Glutamatergic neuron (in vitro differentiated cells): ENCODE results near the gene MC1R. TPM values are rescaled to one million over a fixed set of nuclear protein-coding genes. Genes with fewer than 3 reads are reported as not detected.
A peak's percentile ranks its signal among the peaks of the same experiment; 100 is the strongest.

Experiments
- DNase-seq: peaks from one replicate; pipeline ENCODE4 v3.0.0; 2022
- H3K27ac Mint-ChIP-seq: one replicate; pipeline ENCODE4 v1.8.0; 2020; ENCODE audit warnings: mild to moderate bottlenecking, mixed read lengths, inconsistent platforms; ENCODE audit not compliant: unreplicated experiment
- H3K27me3 Mint-ChIP-seq: one replicate; pipeline ENCODE4 v1.8.0; 2020; ENCODE audit warnings: mild to moderate bottlenecking, moderate library complexity, mixed read lengths, inconsistent platforms; ENCODE audit not compliant: unreplicated experiment
- H3K36me3 Mint-ChIP-seq: one replicate; pipeline ENCODE4 v1.8.0; 2020; ENCODE audit warnings: mild to moderate bottlenecking, mixed read lengths, inconsistent platforms; ENCODE audit not compliant: unreplicated experiment
- H3K4me1 Mint-ChIP-seq: one replicate; pipeline ENCODE4 v1.8.0; 2020; ENCODE audit warnings: mild to moderate bottlenecking, low read depth, mixed read lengths, inconsistent platforms; ENCODE audit not compliant: unreplicated experiment
- H3K4me3 Mint-ChIP-seq: one replicate; pipeline ENCODE4 v1.8.0; 2020; ENCODE audit warnings: mild to moderate bottlenecking, mixed read lengths, inconsistent platforms; ENCODE audit not compliant: unreplicated experiment
- H3K9me3 Mint-ChIP-seq: one replicate; pipeline ENCODE4 v1.8.0; 2020; ENCODE audit warnings: mild to moderate bottlenecking, moderate library complexity, mixed read lengths, inconsistent platforms; ENCODE audit not compliant: unreplicated experiment
- total RNA-seq: library from RNA; stranded (reverse); fragmentation: NEBNext Ultra II Directional; extraction: Animal tissue kit (Norgen Biotek cat#: 25700); gene quantifications from one replicate; pipeline ENCODE4 v1.2.1, GENCODE V29; 2021; ENCODE audit not compliant: unreplicated experiment
- TF ChIP-seq, protein P1 (sequence below): fragments of 200-600 bp; sonication (generic); IDR thresholded peaks from one replicate; pipeline ENCODE4 v1.5.0; 2021; ENCODE audit not compliant: partially characterized antibody, unreplicated experiment

MC1R gene
- total RNA-seq, 1 donor from 2014 or later: 12.8 TPM

DNA sequence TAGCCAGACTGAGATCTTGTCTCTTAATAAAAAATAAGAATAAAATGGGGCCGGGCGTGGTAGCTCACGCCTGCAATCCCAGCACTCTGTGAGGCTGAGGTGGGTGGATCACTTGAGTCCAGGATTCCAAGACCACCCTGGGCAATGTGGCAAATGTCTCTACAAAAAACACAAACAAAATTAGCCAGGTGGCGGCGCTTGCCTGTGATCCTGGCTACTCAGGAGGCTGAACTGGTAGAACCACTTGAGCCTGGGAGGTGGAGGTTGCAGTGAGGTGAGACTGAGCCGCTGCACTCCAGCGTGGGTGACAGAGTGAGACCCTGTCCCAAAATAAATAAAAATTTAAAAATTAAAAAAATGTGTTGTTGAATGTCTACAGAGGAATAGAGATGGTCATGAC is 27.0 kb downstream of the MC1R start:
- no peak overlapping the region for H3K4me3 Mint-ChIP-seq
- DNase-seq: no peak
- peaks cover 2% of the 10 kb centered on the region for H3K4me1 Mint-ChIP-seq
- peaks cover 15% of the 10 kb centered on the region for H3K9me3 Mint-ChIP-seq
- H3K27me3 Mint-ChIP-seq: peaks cover 18% of the 10 kb centered on the region
- TF ChIP-seq, protein P1, sequence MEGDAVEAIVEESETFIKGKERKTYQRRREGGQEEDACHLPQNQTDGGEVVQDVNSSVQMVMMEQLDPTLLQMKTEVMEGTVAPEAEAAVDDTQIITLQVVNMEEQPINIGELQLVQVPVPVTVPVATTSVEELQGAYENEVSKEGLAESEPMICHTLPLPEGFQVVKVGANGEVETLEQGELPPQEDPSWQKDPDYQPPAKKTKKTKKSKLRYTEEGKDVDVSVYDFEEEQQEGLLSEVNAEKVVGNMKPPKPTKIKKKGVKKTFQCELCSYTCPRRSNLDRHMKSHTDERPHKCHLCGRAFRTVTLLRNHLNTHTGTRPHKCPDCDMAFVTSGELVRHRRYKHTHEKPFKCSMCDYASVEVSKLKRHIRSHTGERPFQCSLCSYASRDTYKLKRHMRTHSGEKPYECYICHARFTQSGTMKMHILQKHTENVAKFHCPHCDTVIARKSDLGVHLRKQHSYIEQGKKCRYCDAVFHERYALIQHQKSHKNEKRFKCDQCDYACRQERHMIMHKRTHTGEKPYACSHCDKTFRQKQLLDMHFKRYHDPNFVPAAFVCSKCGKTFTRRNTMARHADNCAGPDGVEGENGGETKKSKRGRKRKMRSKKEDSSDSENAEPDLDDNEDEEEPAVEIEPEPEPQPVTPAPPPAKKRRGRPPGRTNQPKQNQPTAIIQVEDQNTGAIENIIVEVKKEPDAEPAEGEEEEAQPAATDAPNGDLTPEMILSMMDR: no peak
- no peak overlapping the region for H3K27ac Mint-ChIP-seq
- H3K36me3 Mint-ChIP-seq: peaks cover 10% of the 10 kb centered on the region

DNA sequence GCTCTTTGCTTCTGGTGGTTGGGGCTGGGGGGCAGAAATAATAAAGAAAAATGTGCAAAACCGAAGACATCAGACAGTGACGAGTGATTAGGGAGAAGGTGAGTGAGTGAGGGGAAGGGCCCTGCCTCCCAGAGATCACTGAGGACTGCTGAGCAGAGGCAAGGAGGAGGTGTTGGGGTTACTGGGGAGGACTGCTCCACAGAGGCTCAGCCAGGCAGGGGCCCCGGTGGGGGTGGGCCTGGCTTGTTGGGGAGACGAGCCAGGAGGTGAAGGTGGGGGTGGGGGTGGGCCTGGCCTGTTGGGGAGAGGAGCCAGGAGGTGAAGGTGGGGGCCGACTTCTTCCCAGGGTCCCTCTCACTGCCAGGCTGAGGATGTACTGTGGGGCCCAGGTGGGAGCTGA is 27.9 kb downstream of the MC1R start:
- Mint-ChIP-seq H3K9me3 (peaks cover 15% of the 10 kb centered on the region), H3K27ac (no peak overlapping the region), H3K4me1 (peaks cover 2% of the 10 kb centered on the region), H3K36me3 (peaks cover 10% of the 10 kb centered on the region), H3K27me3 (peaks cover 18% of the 10 kb centered on the region), H3K4me3 (no peak overlapping the region)
- no peak for DNase-seq
- TF ChIP-seq, protein P1: no peak

DNA sequence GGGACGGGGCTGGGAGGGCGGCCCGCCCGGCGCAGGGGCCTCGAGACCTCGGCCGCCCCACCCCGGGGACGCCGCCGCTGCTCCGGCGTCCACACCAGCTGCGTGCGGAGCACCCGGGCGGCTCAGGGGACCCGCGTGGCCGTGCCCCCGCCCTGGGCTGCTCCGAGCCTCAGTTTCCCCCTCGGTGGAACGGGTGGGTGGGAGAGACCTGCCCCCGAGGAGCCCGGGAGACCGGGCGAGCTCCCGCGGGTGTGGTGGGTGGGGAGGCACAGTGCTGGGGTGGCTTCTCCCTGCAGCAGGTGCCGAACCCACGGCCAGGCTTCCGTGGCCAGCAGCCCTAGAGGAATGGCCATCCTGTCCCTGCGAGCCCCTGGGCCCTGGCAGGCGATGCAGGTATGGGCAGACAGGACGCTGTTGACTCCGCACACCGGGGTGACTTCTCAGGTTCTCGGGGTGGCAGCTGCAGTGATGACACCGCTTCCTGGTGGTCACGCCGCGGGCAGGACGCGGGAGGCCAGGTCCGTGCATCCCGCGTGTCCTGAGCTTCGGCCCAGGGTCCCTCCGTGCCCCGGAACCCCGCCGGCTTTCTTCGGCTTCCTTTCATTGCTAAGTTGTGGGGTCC is 30.6 kb downstream of the MC1R start:
- peaks cover 3% of the 10 kb centered on the region for H3K4me1 Mint-ChIP-seq
- TF ChIP-seq, protein P1: no peak
- peak overlapping the region; percentile 84 for H3K4me3 Mint-ChIP-seq
- no peak for DNase-seq
- H3K27ac Mint-ChIP-seq: peak overlapping the region; percentile 33
- H3K9me3 Mint-ChIP-seq: peaks cover 15% of the 10 kb centered on the region
- H3K27me3 Mint-ChIP-seq: peaks cover 18% of the 10 kb centered on the region
- H3K36me3 Mint-ChIP-seq: peaks cover 5% of the 10 kb centered on the region

DNA sequence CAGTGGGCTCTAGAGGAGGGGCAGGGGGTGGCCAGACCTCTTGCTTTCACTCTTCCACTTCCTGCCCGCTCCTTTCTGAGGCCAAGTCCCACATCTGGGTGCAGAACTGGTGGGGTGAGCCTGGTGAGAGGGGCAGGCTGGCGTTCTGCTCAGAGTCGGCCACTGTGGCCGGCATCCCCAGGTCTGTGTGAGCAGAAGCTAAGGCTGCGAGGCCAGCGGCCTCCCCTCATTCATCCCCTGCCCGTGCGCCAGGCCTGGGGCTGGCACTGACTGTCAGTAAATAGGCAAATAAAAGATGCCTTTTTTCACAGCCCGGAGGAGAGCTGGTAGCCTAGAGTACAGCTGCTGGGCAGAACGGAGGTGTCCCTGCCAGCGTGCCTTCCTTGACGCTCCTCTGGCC is 31.1 kb downstream of the MC1R start:
- TF ChIP-seq, protein P1: no peak
- Mint-ChIP-seq H3K4me3 (peak overlapping the region; percentile 84), H3K4me1 (peaks cover 8% of the 10 kb centered on the region), H3K36me3 (peaks cover 4% of the 10 kb centered on the region), H3K27ac (peak overlapping the region; percentile 33), H3K9me3 (peaks cover 14% of the 10 kb centered on the region), H3K27me3 (peaks cover 18% of the 10 kb centered on the region)
- no peak for DNase-seq

DNA sequence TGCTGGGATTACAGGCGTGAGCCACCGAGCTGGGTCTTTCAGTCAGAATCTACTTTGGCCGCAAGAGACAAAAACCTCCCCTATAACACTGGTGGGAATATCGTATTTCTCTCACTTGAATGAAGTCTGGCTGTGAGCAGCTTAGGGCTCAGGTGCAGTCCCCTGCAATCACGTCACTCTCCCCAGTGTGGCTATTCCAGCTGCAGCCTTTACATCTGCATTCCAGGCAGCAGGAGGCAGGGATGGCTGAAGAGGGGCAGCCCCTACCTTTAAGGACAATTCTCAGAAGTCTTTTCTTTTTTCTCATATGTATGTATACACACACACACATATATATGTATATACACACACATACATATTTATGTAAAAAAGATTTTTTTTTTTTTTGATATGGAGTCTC is 32.8 kb downstream of the MC1R start:
- DNase-seq: no peak
- Mint-ChIP-seq H3K4me1 (peaks cover 14% of the 10 kb centered on the region), H3K36me3 (no peaks in the 10 kb centered on the region), H3K9me3 (peaks cover 9% of the 10 kb centered on the region), H3K27ac (no peak overlapping the region), H3K4me3 (no peak overlapping the region), H3K27me3 (peaks cover 20% of the 10 kb centered on the region)
- TF ChIP-seq, protein P1: no peak
